K562 (cell line): ENCODE data around the gene AIRE. TPM values are rescaled to one million over a fixed set of nuclear protein-coding genes. Genes with fewer than 3 reads are reported as not detected.

Experiments
- CTBP1 ChIP-seq: fragments of 450-650 bp; IDR thresholded peaks from 2 replicates; pipeline ENCODE4 v1.6.1; 2016; ENCODE audit warnings: borderline replicate concordance
- ELF1 ChIP-seq: fragments of 200-800 bp; sonication (Bioruptor generic); IDR thresholded peaks from 2 replicates; pipeline ENCODE4 v1.6.1; 2016; ENCODE audit warnings: missing genetic modification characterization, missing compliant biosample characterization
- RAD21 ChIP-seq, 2 experiments: fragments of 250-450 bp in 1 of 2; fragments of 450-650 bp in 1 of 2; sonication (Bioruptor Pico) in 1 of 2; formaldehyde crosslinking in 1 of 2; IDR thresholded peaks in 1 of 2; conservative IDR thresholded peaks in 1 of 2; 2 replicates each; pipeline versions ENCODE4 v1.4.0 to v1.8.0; 2020 to 2022; ENCODE audit warnings: mild to moderate bottlenecking in 2 of 2, moderate library complexity in 1 of 2
- RFX5 ChIP-seq: IDR thresholded peaks from 2 replicates; pipeline ENCODE4 v1.6.1; 2011; ENCODE audit warnings: low read depth, mild to moderate bottlenecking, improper control_type of control experiment, low read length
- SIX5 ChIP-seq, 2 experiments: IDR thresholded peaks; 2 replicates each; pipeline ENCODE4 v1.6.1; 2011; ENCODE audit warnings: low read length in 2 of 2, borderline replicate concordance in 1 of 2, low read depth in 1 of 2, mild to moderate bottlenecking in 1 of 2, moderate library complexity in 1 of 2; ENCODE audit not compliant: insufficient read depth in 1 of 2
- UBTF ChIP-seq, 2 experiments: IDR thresholded peaks; 2 replicates each; pipeline ENCODE4 v1.6.1; 2012; ENCODE audit warnings: improper control_type of control experiment in 2 of 2, low read depth in 2 of 2, low read length in 2 of 2, borderline replicate concordance in 1 of 2
- ZNF124 ChIP-seq: sonication (generic); formaldehyde crosslinking; IDR thresholded peaks from 2 replicates; pipeline ENCODE4 v1.8.1; 2022; ENCODE audit warnings: missing genetic modification reagents
- polyA plus RNA-seq, 8 experiments: library from polyadenylated mRNA; depleted of rRNA in 4 of 8; stranded (reverse) in 5 of 8; unstranded in 3 of 8; fragments of >200 nt; fragmentation: Nextera tagmentation in 2 of 8; fragmentation: Illumina TruSeq in 1 of 8; extraction: Ambion mirVana in 2 of 8; extraction: Trizol in 1 of 8; gene quantifications; 2 replicates each; pipeline versions ENCODE4 v1.2.1 to v1.2.3, GENCODE V29; 2011 to 2014; ENCODE audit warnings: inconsistent platforms in 1 of 8, missing spikeins in 1 of 8
- total RNA-seq, 7 experiments: library from RNA; depleted of rRNA in 6 of 7; stranded (reverse); fragments of >200 nt in 6 of 7; fragmentation: Illumina TruSeq in 2 of 7; extraction: Trizol in 2 of 7; gene quantifications; 2 replicates each; pipeline versions ENCODE4 v1.2.1 to v1.2.3, GENCODE V29; 2011 to 2021; ENCODE audit warnings: low replicate concordance in 1 of 7
- TF ChIP-seq, protein P1 (sequence below): IDR thresholded peaks from 3 replicates; pipeline ENCODE4 v1.6.1; 2011; ENCODE audit warnings: borderline replicate concordance, mild to moderate bottlenecking; ENCODE audit not compliant: insufficient read length, insufficient read depth
- TF ChIP-seq, protein P2 (sequence below): fragments of 150-350 bp; conservative IDR thresholded peaks from 2 replicates; pipeline ENCODE4 v1.6.1; 2014; ENCODE audit warnings: low read length
- TF ChIP-seq, protein P3 (sequence below), 2 experiments: fragments of 150-350 bp in 1 of 2; IDR thresholded peaks; 2 replicates each; pipeline ENCODE4 v1.6.1; 2012 to 2016; ENCODE audit warnings: low read depth in 2 of 2, low read length in 2 of 2, mild to moderate bottlenecking in 1 of 2, moderate library complexity in 1 of 2

Gene AIRE
- total and polyA plus RNA-seq, 9 of the 15 experiments (the other 6 are each of a cell fraction or from before 2014, with no cell fraction given) = 0.01 TPM; not detected in 8

DNA sequence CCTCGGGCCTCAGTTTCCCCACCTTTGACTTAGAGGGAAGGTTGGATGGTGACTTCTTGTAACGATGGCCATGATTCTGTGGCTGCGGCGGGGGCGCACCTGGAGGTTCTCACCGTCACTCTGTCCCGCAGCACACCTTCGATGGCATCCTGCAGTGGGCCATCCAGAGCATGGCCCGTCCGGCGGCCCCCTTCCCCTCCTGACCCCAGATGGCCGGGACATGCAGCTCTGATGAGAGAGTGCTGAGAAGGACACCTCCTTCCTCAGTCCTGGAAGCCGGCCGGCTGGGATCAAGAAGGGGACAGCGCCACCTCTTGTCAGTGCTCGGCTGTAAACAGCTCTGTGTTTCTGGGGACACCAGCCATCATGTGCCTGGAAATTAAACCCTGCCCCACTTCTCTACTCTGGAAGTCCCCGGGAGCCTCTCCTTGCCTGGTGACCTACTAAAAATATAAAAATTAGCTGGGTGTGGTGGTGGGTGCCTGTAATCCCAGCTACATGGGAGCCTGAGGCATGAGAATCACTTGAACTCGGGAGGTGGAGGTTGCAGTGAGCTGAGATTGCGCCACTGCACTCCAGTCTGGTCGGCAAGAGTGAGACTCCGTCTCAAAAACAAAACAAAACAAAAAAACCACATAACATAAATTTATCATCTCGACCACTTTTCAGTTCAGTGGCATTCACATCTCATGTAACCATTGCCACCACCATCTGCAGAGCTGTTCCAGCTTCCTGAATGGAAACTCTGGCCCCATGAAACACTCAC, 12.0 kb downstream of the AIRE start (continued):
- TF ChIP-seq UBTF (IDR thresholded peaks at IDR 0.05; ENCODE audit: borderline replicate concordance in 1 of 2, low read depth in 2 of 2, low read length in 2 of 2) (peak in 1 of 2 experiments; percentile 57; a peak in 1 of 4 replicates), ELF1 (tag) (no peak), SIX5 (IDR thresholded peaks at IDR 0.05; ENCODE audit: borderline replicate concordance in 1 of 2, insufficient read depth in 1 of 2, low read depth in 1 of 2, low read length in 2 of 2) (no peak), RFX5 (no peak), ZNF124 (no peak), CTBP1 (peak; percentile 31; the same call in 1 of the 2 replicates), RAD21 (CRISPR knock-in tag; conservative IDR thresholded peaks at IDR 0.05 in 1 of 2, IDR thresholded peaks at IDR 0.05 in 1 of 2) (peak; percentile 85 to 94)
- TF ChIP-seq, protein P1, sequence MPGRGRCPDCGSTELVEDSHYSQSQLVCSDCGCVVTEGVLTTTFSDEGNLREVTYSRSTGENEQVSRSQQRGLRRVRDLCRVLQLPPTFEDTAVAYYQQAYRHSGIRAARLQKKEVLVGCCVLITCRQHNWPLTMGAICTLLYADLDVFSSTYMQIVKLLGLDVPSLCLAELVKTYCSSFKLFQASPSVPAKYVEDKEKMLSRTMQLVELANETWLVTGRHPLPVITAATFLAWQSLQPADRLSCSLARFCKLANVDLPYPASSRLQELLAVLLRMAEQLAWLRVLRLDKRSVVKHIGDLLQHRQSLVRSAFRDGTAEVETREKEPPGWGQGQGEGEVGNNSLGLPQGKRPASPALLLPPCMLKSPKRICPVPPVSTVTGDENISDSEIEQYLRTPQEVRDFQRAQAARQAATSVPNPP = no peak
- TF ChIP-seq, protein P2, sequence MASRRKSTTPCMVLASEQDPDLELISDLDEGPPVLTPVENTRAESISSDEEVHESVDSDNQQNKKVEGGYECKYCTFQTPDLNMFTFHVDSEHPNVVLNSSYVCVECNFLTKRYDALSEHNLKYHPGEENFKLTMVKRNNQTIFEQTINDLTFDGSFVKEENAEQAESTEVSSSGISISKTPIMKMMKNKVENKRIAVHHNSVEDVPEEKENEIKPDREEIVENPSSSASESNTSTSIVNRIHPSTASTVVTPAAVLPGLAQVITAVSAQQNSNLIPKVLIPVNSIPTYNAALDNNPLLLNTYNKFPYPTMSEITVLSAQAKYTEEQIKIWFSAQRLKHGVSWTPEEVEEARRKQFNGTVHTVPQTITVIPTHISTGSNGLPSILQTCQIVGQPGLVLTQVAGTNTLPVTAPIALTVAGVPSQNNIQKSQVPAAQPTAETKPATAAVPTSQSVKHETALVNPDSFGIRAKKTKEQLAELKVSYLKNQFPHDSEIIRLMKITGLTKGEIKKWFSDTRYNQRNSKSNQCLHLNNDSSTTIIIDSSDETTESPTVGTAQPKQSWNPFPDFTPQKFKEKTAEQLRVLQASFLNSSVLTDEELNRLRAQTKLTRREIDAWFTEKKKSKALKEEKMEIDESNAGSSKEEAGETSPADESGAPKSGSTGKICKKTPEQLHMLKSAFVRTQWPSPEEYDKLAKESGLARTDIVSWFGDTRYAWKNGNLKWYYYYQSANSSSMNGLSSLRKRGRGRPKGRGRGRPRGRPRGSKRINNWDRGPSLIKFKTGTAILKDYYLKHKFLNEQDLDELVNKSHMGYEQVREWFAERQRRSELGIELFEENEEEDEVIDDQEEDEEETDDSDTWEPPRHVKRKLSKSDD = no peak
- TF ChIP-seq, protein P3, sequence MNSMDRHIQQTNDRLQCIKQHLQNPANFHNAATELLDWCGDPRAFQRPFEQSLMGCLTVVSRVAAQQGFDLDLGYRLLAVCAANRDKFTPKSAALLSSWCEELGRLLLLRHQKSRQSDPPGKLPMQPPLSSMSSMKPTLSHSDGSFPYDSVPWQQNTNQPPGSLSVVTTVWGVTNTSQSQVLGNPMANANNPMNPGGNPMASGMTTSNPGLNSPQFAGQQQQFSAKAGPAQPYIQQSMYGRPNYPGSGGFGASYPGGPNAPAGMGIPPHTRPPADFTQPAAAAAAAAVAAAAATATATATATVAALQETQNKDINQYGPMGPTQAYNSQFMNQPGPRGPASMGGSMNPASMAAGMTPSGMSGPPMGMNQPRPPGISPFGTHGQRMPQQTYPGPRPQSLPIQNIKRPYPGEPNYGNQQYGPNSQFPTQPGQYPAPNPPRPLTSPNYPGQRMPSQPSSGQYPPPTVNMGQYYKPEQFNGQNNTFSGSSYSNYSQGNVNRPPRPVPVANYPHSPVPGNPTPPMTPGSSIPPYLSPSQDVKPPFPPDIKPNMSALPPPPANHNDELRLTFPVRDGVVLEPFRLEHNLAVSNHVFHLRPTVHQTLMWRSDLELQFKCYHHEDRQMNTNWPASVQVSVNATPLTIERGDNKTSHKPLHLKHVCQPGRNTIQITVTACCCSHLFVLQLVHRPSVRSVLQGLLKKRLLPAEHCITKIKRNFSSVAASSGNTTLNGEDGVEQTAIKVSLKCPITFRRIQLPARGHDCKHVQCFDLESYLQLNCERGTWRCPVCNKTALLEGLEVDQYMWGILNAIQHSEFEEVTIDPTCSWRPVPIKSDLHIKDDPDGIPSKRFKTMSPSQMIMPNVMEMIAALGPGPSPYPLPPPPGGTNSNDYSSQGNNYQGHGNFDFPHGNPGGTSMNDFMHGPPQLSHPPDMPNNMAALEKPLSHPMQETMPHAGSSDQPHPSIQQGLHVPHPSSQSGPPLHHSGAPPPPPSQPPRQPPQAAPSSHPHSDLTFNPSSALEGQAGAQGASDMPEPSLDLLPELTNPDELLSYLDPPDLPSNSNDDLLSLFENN (IDR thresholded peaks at IDR 0.05; ENCODE audit: low read depth in 2 of 2, low read length in 2 of 2) = 0 out of 4 replicates have a peak, but pooled peaks of 1 of the 2 experiments have one; percentile 40
